ENCODE results near the gene KCNC3.
"Not testable (repeated sequence)": the region's sequence is repeated elsewhere in the genome, so short reads cannot be mapped to it uniquely, and the experiment has no call there.

KCNC3 gene

GRCh38 chr19:50353487-50353880, 24.3 kb upstream of the KCNC3 start:
- not testable (repeated sequence) for DNase-seq

- no peak for DNase-seq
Observed at GRCh38 chr19:50352242-50352641, 23.1 kb upstream of the KCNC3 start.

GRCh38 chr19:50349277-50350057, 20.3 kb upstream of the KCNC3 start:
- DNase-seq: no peak

- DNase-seq: not testable (repeated sequence)
Observed at GRCh38 chr19:50347089-50347581, 18.0 kb upstream of the KCNC3 start.

- no peak for DNase-seq
Observed at GRCh38 chr19:50344661-50345318, 15.6 kb upstream of the KCNC3 start.

- no peak for DNase-seq
Observed at GRCh38 chr19:50341091-50341564, 12.0 kb upstream of the KCNC3 start.

GRCh38 chr19:50340331-50340730, 11.2 kb upstream of the KCNC3 start:
- DNase-seq: no peak

- not testable (repeated sequence) for DNase-seq
Observed at GRCh38 chr19:50337031-50337430, 7.9 kb upstream of the KCNC3 start.

GRCh38 chr19:50334741-50335421, 5.7 kb upstream of the KCNC3 start:
- no peak for DNase-seq

GRCh38 chr19:50333737-50334617, 4.8 kb upstream of the KCNC3 start:
- DNase-seq: peak; percentile 54

GRCh38 chr19:50333235-50333736, 4.1 kb upstream of the KCNC3 start:
- peak; percentile 77 for DNase-seq

GRCh38 chr19:50332244-50333038, 3.3 kb upstream of the KCNC3 start:
- DNase-seq: no peak

- no peak for DNase-seq
Observed at GRCh38 chr19:50331994-50332243, 2.7 kb upstream of the KCNC3 start.

- DNase-seq: no peak
Observed at GRCh38 chr19:50331221-50331993, 2.2 kb upstream of the KCNC3 start.

GRCh38 chr19:50330365-50331078, 1.3 kb upstream of the KCNC3 start:
- DNase-seq: peak; percentile 12

GRCh38 chr19:50329926-50330294, 733 bp upstream of the KCNC3 start:
- DNase-seq: not testable (repeated sequence)

GRCh38 chr19:50328873-50329145, 368 bp downstream of the KCNC3 start:
- no peak for DNase-seq

- no peak for DNase-seq
Observed at GRCh38 chr19:50328224-50328872, 829 bp downstream of the KCNC3 start.

- no peak for DNase-seq
Observed at GRCh38 chr19:50327461-50328223, 1.5 kb downstream of the KCNC3 start.

All from fibroblast of skin of abdomen (primary cell).